SK-N-SH treated with all-trans-retinoic acid at 6 μM for 48 hours (cell line): ENCODE results near the gene DLK1.

Experiments used
- BACH2 ChIP-seq: fragments of 250-450 bp; sonication (Bioruptor Pico); IDR thresholded peaks from 2 replicates; pipeline ENCODE4 v1.9.0; 2021; ENCODE audit warnings: mild to moderate bottlenecking, borderline replicate concordance
- ESRRG ChIP-seq: fragments of 250-450 bp; sonication (Bioruptor Pico); IDR thresholded peaks from 2 replicates; pipeline ENCODE4 v1.6.1; 2021; ENCODE audit warnings: mild to moderate bottlenecking
- PPARA ChIP-seq: fragments of 250-450 bp; sonication (Bioruptor Pico); IDR thresholded peaks from 2 replicates; pipeline ENCODE4 v1.5.0; 2020; ENCODE audit warnings: mild to moderate bottlenecking, borderline replicate concordance
- RARB ChIP-seq: fragments of 250-450 bp; sonication (Bioruptor Pico); IDR thresholded peaks from 2 replicates; pipeline ENCODE4 v1.8.0; 2021; ENCODE audit warnings: mild to moderate bottlenecking, moderate library complexity
- TOX ChIP-seq: fragments of 250-450 bp; sonication (Bioruptor Pico); IDR thresholded peaks from 2 replicates; pipeline ENCODE4 v1.8.0; 2021; ENCODE audit warnings: mild to moderate bottlenecking, moderate library complexity, borderline replicate concordance
- ZFP3 ChIP-seq: fragments of 250-450 bp; sonication (Bioruptor Pico); IDR thresholded peaks from 2 replicates; pipeline ENCODE4 v1.5.0; 2020; ENCODE audit warnings: mild to moderate bottlenecking, moderate library complexity
- ZFP30 ChIP-seq: fragments of 450-650 bp; formaldehyde crosslinking; IDR thresholded peaks from 2 replicates; pipeline ENCODE4 v1.5.0; 2022; ENCODE audit warnings: mild to moderate bottlenecking, moderate library complexity
- ZNF565 ChIP-seq: fragments of 450-650 bp; formaldehyde crosslinking; conservative IDR thresholded peaks from 2 replicates; pipeline ENCODE4 v1.5.0; 2020; ENCODE audit warnings: low read depth, mild to moderate bottlenecking, moderate library complexity
- TF ChIP-seq, protein P1 (sequence below): fragments of 250-450 bp; sonication (Bioruptor Pico); IDR thresholded peaks from 2 replicates; pipeline ENCODE4 v1.8.0; 2020; ENCODE audit warnings: mild to moderate bottlenecking, moderate library complexity, borderline replicate concordance
- TF ChIP-seq, protein P2 (sequence below): fragments of 250-450 bp; sonication (Bioruptor Pico); IDR thresholded peaks from 2 replicates; pipeline ENCODE4 v1.5.1; 2020; ENCODE audit warnings: low read depth, mild to moderate bottlenecking, moderate library complexity

DNA sequence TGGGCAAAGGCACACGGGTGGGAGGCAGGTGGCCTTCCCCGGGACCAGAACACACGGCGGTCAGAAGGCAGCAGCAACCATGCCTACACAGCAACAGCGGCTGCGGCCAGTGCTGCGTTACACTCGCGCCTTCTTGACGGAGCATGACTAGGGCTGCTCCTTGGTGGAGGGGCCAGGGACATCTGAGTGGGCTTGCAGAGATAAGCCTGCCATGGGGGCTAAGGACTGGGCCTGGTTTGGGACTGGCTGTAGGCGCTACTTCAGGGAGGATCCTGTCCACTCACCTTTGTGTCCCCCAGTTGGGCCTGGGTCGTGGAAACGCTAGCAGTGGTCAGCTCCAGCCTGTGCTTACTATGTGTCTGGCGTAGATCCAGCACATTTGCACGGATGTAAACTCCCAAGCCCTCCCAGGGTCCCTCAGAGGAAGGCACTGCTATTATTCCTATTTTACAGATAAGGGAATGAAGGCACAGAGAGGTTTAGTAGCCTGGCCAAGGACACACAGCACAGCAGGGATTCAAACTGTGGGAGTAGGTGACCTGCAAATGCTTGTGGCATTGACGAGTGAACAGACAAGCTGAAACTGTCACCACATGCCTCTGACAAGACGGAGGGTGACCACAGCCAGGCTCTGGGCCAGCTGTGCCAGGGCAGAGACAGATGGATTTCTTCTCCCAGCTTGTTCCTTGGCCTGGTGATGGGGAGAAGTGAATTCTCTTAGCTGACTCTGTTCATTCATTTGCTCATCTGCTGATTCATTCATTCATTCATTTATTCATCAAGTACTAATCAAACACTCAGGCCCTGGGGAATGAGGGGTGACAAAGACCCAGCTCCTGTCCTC, 31.9 kb upstream of the DLK1 start:
- TF ChIP-seq, protein P1, sequence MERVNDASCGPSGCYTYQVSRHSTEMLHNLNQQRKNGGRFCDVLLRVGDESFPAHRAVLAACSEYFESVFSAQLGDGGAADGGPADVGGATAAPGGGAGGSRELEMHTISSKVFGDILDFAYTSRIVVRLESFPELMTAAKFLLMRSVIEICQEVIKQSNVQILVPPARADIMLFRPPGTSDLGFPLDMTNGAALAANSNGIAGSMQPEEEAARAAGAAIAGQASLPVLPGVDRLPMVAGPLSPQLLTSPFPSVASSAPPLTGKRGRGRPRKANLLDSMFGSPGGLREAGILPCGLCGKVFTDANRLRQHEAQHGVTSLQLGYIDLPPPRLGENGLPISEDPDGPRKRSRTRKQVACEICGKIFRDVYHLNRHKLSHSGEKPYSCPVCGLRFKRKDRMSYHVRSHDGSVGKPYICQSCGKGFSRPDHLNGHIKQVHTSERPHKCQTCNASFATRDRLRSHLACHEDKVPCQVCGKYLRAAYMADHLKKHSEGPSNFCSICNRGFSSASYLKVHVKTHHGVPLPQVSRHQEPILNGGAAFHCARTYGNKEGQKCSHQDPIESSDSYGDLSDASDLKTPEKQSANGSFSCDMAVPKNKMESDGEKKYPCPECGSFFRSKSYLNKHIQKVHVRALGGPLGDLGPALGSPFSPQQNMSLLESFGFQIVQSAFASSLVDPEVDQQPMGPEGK: no peak
- TF ChIP-seq TOX (CRISPR knock-in tag) (no peak), RARB (CRISPR knock-in tag) (no peak), BACH2 (no peak), ESRRG (CRISPR knock-in tag) (no peak), PPARA (CRISPR knock-in tag) (no peak), ZNF565 (CRISPR knock-in tag) (no peak), ZFP3 (CRISPR knock-in tag) (no peak), ZFP30 (CRISPR knock-in tag) (no peak)
- TF ChIP-seq, protein P2, sequence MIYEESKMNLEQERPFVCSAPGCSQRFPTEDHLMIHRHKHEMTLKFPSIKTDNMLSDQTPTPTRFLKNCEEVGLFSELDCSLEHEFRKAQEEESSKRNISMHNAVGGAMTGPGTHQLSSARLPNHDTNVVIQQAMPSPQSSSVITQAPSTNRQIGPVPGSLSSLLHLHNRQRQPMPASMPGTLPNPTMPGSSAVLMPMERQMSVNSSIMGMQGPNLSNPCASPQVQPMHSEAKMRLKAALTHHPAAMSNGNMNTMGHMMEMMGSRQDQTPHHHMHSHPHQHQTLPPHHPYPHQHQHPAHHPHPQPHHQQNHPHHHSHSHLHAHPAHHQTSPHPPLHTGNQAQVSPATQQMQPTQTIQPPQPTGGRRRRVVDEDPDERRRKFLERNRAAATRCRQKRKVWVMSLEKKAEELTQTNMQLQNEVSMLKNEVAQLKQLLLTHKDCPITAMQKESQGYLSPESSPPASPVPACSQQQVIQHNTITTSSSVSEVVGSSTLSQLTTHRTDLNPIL (CRISPR knock-in tag): no peak
